Measurements from ENCODE around the gene GLTP.
"Not testable (repeated sequence)": the region's sequence is repeated elsewhere in the genome, so short reads cannot be mapped to it uniquely, and the experiment has no call there.

The GLTP gene

GRCh38 chr12:109905301-109905700 is 25.0 kb upstream of the GLTP start:
- H3K4me3 ChIP-seq (ENCODE audit: low read depth, low read length), result no peak overlapping the region
- TF ChIP-seq CTCF (conservative IDR thresholded peaks at IDR 0.05; ENCODE audit: low read depth, low read length), result no peak
- no peak for DNase-seq (ENCODE audit: low read depth)

GRCh38 chr12:109902891-109903418 is 22.6 kb upstream of the GLTP start:
- TF ChIP-seq CTCF (conservative IDR thresholded peaks at IDR 0.05; ENCODE audit: low read depth, low read length), result no peak
- no peak overlapping the region for H3K4me3 ChIP-seq (ENCODE audit: low read depth, low read length)
- DNase-seq (ENCODE audit: low read depth), result no peak

GRCh38 chr12:109900752-109901580 is 20.6 kb upstream of the GLTP start:
- peak; percentile 9 for DNase-seq (ENCODE audit: low read depth)
- peak overlapping the region; percentile 78 for H3K4me3 ChIP-seq (ENCODE audit: low read depth, low read length)
- no peak for TF ChIP-seq CTCF (conservative IDR thresholded peaks at IDR 0.05; ENCODE audit: low read depth, low read length)

GRCh38 chr12:109899783-109900751 is 19.7 kb upstream of the GLTP start, which contains the start of gene TCHP:
Gene TCHP, plus strand, starts transcription at chr12:109900274. Its CDS starts 2,753 bp downstream, at chr12:109903027.
- H3K4me3 ChIP-seq (ENCODE audit: low read depth, low read length), result peak within 1 kb of the TSS; percentile 78
- peak; percentile 53 for TF ChIP-seq CTCF (conservative IDR thresholded peaks at IDR 0.05; ENCODE audit: low read depth, low read length)
- DNase-seq (ENCODE audit: low read depth), result peak; percentile 88

- DNase-seq (ENCODE audit: low read depth); H3K4me3 ChIP-seq (ENCODE audit: low read depth, low read length): not testable (repeated sequence)
Observed at GRCh38 chr12:109899345-109899744, 19.0 kb upstream of the GLTP start.

GRCh38 chr12:109897029-109897428 is 16.7 kb upstream of the GLTP start:
- no peak for TF ChIP-seq CTCF (conservative IDR thresholded peaks at IDR 0.05; ENCODE audit: low read depth, low read length)

GRCh38 chr12:109896188-109896587 is 15.8 kb upstream of the GLTP start:
- no peak for TF ChIP-seq CTCF (conservative IDR thresholded peaks at IDR 0.05; ENCODE audit: low read depth, low read length)
- H3K4me3 ChIP-seq (ENCODE audit: low read depth, low read length), result no peak overlapping the region
- no peak for DNase-seq (ENCODE audit: low read depth)

More at GRCh38 chr12:109897029-109897428, 16.7 kb upstream of the GLTP start:
- H3K4me3 ChIP-seq (ENCODE audit: low read depth, low read length), result no peak overlapping the region
- no peak for DNase-seq (ENCODE audit: low read depth)

Measured in choroid plexus epithelial cell (primary cell).